C4-2B (cell line): ENCODE results near the gene UQCC3.

Source experiments
- CTCF ChIP-seq: fragments of 450-650 bp; conservative IDR thresholded peaks from 2 replicates; pipeline ENCODE4 v1.5.1; 2017; ENCODE audit warnings: mild to moderate bottlenecking
- ZFX ChIP-seq: fragments of 450-650 bp; IDR thresholded peaks from 2 replicates; pipeline ENCODE4 v1.6.1; 2017

GRCh38 chr11:62708392-62708791 lies 36.9 kb downstream of the UQCC3 start:
- TF ChIP-seq CTCF = no peak
- no peak for TF ChIP-seq ZFX
